H7 (cell line): ENCODE results near the gene KCTD15. TPM values are rescaled to one million over a fixed set of nuclear protein-coding genes. Genes with fewer than 3 reads are reported as not detected.
A peak's percentile ranks its signal among the peaks of the same experiment; 100 is the strongest.

Experiments used
- DNase-seq: peaks from one replicate; pipeline ENCODE4 v3.0.0; 2012
- H3K27me3 ChIP-seq: 2 replicates; pipeline ENCODE4 v1.6.0; 2011; ENCODE audit warnings: mild to moderate bottlenecking, low read length; ENCODE audit not compliant: control insufficient read depth, insufficient read depth
- H3K36me3 ChIP-seq: replicated peaks from 2 replicates; pipeline ENCODE4 v1.5.1; 2011; ENCODE audit warnings: low read length; ENCODE audit not compliant: control insufficient read depth, insufficient read depth
- H3K4me3 ChIP-seq: 2 replicates; pipeline ENCODE4 v1.5.1; 2011; ENCODE audit warnings: low read depth, mild to moderate bottlenecking, control low read depth, low read length, moderate library complexity; ENCODE audit not compliant: insufficient read depth
- total RNA-seq: library from RNA; depleted of rRNA; stranded (reverse); fragments of >200 nt; shearing (Covaris generic); gene quantifications from 2 replicates; pipeline ENCODE4 v1.2.3, GENCODE V29; 2014

Gene KCTD15
- total RNA-seq, 1 experiment from 2014 or later = 47.4 TPM

DNA sequence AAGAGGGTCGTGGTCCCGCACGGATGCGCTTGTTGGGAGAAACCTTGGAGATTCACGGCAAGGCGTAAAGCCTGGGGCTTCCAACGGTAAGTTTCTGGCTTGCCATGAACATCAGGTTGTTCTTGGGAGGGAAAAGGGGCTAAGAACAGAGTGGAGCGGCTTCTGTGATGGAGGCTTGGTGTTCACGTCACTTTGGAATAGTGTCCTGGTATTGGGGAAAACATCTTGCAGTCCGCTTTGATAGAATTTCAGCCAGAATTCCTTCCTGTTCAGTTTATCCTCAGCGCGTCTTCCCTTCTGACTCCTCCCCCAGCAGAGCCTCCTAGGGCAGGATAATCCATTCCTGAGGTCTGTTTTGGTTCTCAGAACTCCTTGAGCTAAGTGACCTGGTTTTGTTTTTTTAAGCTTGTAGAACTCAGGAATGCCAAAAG is 2.0 kb downstream of the KCTD15 start:
- Histone ChIP-seq H3K4me3 (peak overlapping the region; percentile 60), H3K27me3 (no peaks in the 10 kb centered on the region), H3K36me3 (peaks cover 6% of the 10 kb centered on the region)
- DNase-seq = peak; percentile 77

DNA sequence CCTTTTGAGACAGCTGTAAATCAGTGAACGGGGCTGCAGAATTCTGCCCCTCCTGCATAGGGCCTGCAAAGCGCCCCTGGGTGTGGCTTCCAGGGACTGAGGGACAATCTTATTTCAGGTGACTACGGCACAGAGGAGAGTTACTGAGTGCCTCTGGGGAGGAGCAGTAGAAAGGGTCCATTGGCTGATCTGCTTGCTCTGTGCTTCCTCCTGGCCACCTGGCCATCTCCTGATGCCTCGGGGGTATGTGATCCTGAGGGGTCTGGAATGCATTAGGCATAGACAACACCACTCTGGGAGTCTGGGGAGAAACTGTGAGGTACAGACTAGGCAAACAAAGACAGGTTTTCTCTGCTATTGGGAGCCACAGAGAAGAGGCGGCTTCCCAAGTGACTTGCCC is 2.8 kb downstream of the KCTD15 start:
- Histone ChIP-seq H3K36me3 (peaks cover 10% of the 10 kb centered on the region), H3K4me3 (no peak overlapping the region; the same call in 1 of the 2 replicates), H3K27me3 (no peaks in the 10 kb centered on the region)
- peak; percentile 52 for DNase-seq

DNA sequence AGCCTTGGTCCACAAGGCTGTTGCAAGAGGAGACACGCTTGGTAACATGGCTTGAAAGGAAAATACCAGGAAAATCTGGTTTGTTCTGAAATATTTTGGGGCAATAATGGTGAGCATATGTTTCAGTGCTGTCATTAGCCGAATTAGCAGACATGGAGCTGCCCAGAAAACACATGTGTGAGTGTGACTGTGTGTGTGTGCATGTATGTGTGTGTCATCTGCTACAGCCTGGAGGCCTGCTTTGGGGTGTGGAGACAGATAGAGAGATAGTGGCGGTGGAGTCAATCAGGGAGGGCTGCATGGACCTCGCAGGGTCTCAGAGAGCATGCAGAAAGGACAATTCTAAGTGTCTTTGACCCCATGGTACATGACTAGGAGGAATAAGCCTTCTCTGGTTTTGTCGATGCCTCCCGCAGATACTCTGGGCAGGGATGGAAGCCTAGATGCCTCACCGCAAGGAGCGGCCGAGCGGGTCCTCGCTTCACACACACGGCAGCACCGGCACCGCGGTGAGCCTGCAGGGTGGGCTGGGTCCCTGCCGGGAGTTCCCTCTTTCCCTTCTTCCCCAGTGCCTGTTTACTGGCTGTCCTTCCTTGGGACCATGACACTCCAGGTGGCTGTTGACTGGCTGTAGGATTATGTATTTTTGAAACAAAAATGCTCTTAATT is 3.5 kb downstream of the KCTD15 start:
- no peaks in the 10 kb centered on the region for H3K27me3 ChIP-seq
- H3K4me3 ChIP-seq = no peak overlapping the region
- DNase-seq = no peak
- peaks cover 13% of the 10 kb centered on the region for H3K36me3 ChIP-seq

DNA sequence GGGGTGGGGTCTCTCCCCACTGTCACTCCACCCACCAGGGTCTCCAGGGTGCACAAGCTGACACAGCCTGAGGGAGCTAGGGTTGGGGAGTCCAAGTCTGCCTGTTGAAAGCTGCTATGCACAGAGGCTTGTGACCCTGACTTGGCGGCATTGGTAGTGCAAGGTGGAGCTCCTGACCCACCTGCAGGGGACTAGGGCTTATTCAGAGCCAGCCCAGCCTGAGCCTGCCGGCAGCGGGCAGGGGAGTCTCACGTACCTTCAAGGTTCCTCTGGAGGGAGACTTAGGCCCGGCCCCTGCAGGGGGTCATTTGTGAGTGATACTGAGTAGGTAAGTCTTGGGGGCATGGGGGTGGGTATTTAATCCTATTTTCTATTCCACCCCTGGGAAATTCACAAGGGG is 4.7 kb downstream of the KCTD15 start:
- peaks cover 13% of the 10 kb centered on the region for H3K36me3 ChIP-seq

DNA sequence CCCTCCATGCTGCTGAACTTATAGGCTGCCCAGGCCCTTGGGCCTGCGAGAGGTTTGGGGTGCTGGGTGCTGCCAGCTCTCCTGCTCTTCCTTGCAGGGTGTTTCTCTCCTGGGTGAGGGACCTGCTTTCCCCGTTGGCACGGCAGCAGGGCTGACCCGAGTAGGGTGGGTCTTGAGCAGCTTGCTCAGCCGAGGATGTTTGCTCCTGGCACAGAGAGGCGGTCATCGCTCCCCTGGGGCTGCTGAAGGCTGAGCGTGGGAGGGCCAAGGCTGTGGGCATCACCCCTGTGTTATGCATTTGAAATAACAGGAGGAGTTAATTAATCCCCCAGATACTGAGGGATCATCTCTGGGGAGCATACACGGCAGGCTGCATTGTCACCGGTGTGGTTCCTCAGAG is 5.3 kb downstream of the KCTD15 start:
- DNase-seq = no peak
- Histone ChIP-seq H3K36me3 (peaks cover 13% of the 10 kb centered on the region), H3K4me3 (no peak overlapping the region), H3K27me3 (no peaks in the 10 kb centered on the region)

More for the DNA sequence above, 4.7 kb downstream of the KCTD15 start:
- H3K4me3 ChIP-seq = no peak overlapping the region
- no peaks in the 10 kb centered on the region for H3K27me3 ChIP-seq
- no peak for DNase-seq

DNA sequence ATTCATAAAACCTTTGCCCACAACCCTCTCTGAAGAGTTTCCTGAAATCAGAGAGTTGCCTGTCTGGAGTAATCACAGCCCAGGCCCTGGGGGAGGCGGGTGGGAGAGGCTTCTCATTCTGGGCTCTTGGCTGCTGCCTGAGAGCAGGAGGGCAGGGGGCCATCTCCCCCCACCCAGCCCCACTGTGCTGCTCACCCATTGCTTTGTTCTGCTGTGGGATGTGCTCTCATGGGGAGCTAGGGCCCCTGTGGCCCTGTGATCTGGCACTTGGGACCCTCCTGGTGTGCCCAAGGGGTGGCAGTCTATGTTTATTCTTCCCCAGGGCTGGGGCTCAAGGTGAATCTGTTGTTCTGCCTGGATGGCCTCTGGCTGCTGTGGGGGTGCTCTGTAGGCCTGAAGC is 6.1 kb downstream of the KCTD15 start:
- Histone ChIP-seq H3K36me3 (peaks cover 13% of the 10 kb centered on the region), H3K4me3 (no peak overlapping the region), H3K27me3 (no peaks in the 10 kb centered on the region)
- no peak for DNase-seq

DNA sequence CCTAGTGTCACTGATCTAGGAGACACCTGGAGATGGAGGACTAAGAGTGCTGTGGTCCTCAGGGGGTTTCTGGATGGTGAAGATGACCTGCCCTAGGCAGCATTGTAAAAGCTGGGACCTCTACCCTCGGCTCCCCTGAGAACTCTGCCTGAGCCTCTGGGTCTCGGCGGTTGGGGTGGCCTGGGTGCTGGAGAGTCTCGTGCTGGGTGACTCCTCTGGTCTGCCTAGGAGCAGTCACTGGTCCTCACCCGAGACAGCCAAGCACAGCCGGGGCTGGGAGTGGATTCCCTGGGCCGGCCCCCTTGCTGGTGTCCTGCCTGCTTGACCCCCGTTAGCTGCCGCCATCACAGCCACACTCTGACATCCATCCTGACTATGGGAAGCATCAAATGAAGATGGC is 6.7 kb downstream of the KCTD15 start:
- peaks cover 13% of the 10 kb centered on the region for H3K36me3 ChIP-seq
- no peak overlapping the region for H3K4me3 ChIP-seq
- DNase-seq = no peak

DNA sequence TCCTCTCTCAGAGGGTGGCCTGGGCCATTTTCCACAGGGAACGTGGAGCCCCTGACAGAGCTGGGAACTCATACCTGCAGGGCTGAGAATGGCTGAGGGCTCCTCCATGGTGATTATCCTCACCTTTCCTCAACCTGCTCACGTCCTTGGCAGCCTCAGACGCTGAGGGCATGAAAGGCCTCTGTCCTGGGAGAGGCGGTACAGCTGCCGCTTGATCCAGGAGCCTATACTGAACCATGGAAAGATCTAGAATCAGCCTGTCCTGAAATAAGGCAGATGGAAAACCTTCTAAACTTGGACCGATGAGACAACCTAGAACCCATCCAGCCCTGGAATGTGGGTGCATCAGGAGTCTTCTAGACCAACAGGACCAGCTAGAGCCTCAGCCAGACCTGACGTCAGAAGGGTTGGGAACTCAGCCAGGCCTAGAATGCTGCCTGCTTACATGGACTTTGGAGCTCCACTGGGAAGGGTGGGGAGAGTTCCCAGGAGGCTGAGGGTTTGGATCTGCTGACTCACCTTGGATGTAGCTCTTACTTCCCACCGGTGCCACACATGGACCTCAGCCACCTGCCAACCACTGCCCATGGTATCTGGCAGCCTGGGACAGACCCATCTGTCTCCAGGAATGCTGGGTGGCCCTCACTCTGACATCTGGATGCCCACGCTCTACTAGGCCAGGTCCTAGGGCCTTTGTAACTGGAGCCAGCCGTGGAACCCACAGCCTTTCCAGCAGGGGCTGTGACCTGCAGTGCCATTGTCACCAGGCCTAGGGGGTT is 7.5 kb downstream of the KCTD15 start:
- Histone ChIP-seq H3K27me3 (no peaks in the 10 kb centered on the region), H3K4me3 (no peak overlapping the region), H3K36me3 (peaks cover 13% of the 10 kb centered on the region)
- no peak for DNase-seq

More for the DNA sequence above, 6.7 kb downstream of the KCTD15 start:
- H3K27me3 ChIP-seq = no peaks in the 10 kb centered on the region

DNA sequence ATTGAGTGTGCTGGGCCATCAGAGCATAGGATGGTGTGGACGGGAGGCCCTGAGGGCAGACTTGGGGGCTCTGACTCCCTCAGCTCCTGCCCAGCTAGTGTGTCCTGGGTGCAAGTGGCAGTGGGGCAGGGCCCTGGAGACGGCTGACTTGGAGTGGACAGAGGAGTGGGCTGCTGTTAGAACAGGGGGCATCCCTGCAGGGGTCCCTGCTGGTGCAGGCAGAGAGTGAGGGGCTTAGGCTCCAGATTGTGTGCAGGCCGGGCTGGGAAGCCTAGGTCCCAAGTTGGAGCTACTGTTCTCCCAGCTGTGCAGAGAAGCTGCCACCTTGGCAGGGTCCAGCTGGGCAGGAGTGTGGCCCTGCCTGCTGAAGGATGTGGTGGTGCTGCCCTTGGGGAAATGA is 8.6 kb downstream of the KCTD15 start:
- no peaks in the 10 kb centered on the region for H3K27me3 ChIP-seq
- DNase-seq = no peak
- H3K36me3 ChIP-seq = peaks cover 11% of the 10 kb centered on the region
- no peak overlapping the region for H3K4me3 ChIP-seq

DNA sequence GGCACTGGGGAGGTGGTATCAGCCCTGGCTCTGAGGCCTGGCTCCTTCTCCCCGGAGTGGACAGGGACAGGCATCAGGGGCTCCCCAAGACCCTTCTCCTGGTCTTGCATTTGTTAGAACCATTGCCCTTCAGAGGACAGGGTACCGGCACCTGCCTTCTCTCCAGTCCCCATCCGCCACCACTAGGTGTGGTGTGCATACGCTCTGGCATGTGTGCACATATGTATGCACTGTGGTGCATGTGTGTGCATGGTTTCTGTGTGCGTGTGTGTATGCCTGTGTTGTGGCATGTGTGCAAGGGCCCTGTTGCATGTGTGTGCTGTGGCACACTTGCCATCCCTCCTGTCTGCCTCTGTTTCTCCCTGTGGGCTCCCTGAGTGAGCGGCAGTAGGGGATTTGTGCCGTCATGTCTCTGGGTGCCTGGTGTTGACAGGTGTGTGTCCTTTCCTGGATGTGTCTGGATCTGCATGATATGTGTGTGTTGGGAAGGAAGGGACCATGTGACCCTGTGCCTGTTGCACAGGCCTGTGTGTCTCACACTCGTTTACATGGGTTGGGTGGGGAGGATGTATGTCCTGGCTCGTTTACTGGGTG is 9.3 kb downstream of the KCTD15 start:
- Histone ChIP-seq H3K27me3 (no peaks in the 10 kb centered on the region), H3K36me3 (peaks cover 11% of the 10 kb centered on the region), H3K4me3 (no peak overlapping the region)
- DNase-seq = peak; percentile 47

DNA sequence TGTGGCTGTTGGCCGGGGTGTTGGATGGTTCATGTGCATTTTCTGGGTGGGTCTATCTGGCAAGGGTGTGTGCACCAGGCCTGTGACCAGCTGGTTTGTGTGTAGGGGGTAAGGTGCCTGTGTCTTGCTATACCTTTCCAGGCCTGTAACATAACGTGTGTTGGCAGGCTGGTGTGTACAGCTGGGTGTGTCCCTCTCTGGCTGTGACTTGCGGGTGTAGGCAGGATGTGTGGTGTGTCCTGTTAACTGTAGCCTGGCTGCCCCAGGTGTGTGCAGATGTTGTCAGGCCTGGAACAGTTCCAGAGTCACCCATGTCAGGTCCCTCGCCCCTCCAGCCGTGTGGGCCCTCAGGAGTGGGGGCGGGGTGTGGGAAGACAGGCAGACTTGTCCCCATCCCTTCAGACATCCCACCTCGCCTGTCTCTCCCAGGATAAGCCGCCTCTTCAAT is 9.8 kb downstream of the KCTD15 start:
- DNase-seq = no peak
- no peaks in the 10 kb centered on the region for H3K27me3 ChIP-seq
- H3K4me3 ChIP-seq = no peak overlapping the region
- peaks cover 9% of the 10 kb centered on the region for H3K36me3 ChIP-seq

DNA sequence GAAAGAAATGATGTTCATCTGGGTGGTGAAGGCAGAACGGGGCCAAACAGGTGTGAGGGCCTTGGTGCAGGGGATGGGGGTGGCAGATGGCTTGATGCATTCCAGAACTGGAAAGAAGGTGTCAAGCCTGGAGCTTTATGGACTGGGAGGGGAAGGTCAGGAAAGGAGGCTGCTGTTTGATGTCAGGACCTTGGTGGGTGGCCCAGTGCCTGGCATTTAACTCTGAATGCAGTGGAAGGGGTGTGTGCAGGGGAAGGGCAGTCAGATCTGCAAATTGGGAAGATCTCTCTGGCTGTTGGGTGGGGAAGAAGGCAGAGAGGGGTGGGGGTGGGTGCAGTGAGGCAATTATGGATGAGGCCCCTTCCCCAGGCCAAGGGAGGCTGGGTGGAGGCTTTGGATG is 11.7 kb downstream of the KCTD15 start:
- Histone ChIP-seq H3K4me3 (no peak overlapping the region), H3K36me3 (peaks cover 8% of the 10 kb centered on the region), H3K27me3 (no peaks in the 10 kb centered on the region)
- DNase-seq = no peak

DNA sequence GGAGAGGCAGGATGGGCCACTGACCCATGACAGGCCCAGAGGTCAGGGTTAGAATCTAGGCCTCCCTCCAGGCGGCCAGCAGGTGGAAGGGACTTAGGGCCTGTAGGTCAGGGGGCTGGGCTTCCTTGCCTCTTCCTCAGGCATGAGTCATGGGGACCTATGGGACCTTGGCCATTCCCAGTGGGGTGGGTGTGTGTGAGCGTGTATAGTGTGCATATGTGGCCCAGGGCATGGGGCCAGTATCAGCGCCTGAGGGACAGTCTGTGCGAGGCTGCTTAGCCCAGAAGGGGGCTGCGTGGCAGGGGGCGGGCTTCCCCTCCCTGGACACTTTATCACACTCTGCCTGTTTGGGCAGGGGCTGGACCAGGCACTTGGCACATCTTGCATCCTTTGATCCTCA is 13.3 kb downstream of the KCTD15 start:
- DNase-seq = no peak
- H3K4me3 ChIP-seq = no peak overlapping the region
- H3K36me3 ChIP-seq = no peaks in the 10 kb centered on the region; the same call in 1 of the 2 replicates
- no peaks in the 10 kb centered on the region for H3K27me3 ChIP-seq

DNA sequence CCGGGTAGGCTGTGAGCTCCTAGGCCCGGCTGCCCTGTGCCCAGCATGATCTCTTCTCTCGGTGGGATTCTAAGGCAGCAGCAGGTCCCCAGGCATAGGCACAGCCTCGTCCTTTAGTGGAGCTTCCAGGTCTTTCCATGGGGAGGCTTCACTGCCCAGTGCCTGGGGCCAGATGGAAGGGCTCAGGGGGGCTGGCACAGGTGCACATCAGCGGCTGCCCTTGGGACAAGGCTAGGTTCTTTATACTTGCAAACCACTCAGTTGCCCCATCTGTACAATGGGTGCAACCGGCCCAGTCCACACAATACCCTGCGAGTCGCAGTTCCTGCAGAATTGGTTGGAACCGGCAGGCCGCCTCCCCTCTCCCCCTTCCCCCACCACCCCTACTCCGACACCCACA is 14.2 kb downstream of the KCTD15 start:
- H3K27me3 ChIP-seq = no peaks in the 10 kb centered on the region
- H3K36me3 ChIP-seq = no peaks in the 10 kb centered on the region; the same call in 1 of the 2 replicates
- DNase-seq = no peak
- no peak overlapping the region for H3K4me3 ChIP-seq

DNA sequence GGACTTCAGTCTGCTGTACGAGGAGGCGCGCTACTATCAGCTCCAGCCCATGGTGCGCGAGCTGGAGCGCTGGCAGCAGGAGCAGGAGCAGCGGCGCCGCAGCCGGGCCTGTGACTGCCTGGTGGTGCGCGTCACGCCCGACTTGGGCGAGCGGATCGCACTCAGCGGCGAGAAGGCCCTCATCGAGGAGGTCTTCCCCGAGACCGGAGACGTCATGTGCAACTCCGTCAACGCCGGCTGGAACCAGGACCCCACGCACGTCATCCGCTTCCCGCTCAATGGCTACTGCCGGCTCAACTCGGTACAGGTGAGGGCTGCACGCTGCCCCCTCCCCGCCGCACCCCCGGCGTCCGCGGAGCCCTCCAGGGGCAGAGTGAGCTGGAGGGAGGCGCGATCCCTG is 14.6 kb downstream of the KCTD15 start:
- no peak overlapping the region for H3K4me3 ChIP-seq
- H3K27me3 ChIP-seq = no peaks in the 10 kb centered on the region
- DNase-seq = peak; percentile 58
- H3K36me3 ChIP-seq = no peaks in the 10 kb centered on the region; the same call in 1 of the 2 replicates
